OCI-M1 (cell line): ENCODE measurements around the gene SIPA1L3.

ENCODE experiments used
- DNase-seq: peaks from one replicate; lab custom pipeline; 2025; lab: John Stamatoyannopoulos, UW

Gene SIPA1L3

DNA sequence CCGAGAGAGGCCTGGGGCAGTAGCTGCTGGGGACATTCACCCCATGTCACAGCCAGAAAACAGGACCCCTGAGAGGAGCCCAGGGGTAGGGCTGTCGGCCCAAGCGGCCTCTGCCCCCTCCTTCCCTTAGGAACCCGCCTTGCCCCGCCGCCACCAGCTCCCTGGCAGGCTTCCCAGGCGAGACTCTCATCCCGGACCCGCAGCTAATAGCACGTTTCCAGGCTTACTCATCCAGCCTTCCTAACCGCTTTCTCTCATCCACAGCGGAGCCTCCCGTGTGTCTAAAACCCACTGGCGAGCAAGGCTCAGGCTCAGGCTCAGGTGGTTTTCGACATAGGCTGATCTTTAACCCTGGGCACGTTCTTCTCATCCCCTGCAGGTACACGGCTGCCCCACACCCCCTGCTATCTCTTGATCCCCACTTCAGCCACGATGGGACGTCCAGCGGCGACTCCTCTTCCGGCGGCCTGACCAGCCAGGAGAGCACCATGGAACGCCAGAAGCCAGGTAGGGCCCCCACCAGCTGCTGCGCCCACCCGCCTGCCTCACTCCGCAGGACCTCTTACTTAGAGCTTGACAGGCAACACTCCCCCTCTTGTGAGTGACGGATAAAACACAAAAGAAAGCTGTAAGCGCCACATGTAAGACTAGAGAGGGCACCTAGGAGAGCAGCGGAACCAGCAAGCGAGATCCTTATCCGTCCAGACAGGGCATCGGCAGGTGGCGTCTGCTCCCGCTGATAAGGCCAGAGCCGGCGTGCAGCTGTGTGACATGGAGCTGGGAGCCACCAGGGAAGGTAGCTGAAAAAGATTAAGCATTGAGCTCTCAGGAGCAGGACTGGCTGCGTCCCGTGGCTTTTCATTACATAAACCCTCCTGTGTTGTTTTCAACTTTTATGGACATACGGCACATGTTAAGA lies 245.7 kb downstream of the SIPA1L3 start:
- no peak for DNase-seq

DNA sequence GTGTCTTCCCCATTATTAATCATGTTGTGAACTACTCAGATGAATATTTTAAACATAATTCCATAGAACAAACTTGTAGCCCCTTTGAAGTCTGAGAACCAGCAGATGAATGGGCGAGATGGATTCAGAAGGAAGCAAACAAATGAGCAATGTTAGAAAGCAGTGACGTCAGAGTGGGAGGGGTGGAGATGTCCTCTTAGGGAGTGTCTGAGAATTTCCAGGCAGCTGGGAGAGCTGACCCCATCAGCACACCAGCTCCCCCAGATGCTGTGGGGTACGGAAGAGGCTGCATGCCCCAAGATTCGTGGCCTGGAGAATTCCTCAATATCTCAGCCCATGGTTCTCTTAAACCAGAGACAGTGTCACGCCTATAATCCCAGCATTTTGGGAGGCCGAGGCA lies 248.4 kb downstream of the SIPA1L3 start:
- DNase-seq = no peak

DNA sequence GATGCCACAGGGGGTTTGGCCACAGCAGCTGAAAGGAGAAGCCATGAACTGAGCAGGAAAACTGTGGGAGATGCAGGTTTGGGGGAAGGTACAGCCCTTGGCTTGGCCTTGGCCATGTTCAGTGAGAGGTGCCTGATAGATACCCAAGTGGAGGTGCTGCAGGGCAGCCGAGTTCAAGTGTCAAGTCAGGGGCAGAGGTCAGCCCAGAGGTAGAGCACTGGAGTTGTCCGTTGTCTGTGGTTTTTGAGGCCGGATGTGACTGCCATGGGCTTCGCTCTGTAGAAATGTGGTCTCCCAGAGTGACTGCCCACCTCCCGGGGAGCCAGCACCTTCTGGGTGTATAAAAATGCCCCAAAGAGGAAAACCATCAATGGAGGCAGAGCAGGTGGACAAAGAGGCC lies 251.7 kb downstream of the SIPA1L3 start:
- no peak for DNase-seq

DNA sequence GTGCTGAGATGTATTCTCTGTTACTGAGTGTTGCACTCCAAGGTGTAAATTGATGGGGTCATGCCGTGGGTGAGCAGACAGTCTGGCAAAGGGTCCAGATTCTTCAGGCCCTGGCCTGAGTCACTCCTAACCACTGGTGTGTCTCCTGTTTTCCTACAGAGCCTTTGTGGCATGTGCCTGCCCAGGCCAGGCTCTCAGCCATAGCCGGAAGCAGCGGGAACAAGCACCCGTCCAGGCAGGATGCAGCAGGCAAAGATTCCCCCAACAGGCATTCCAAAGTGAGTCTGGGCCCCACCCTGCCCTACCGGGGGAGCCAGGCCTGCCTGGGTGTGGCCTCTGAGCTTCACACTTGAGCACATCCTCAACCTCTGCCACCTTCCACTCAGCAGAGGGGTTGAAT lies 255.1 kb downstream of the SIPA1L3 start:
- no peak for DNase-seq

DNA sequence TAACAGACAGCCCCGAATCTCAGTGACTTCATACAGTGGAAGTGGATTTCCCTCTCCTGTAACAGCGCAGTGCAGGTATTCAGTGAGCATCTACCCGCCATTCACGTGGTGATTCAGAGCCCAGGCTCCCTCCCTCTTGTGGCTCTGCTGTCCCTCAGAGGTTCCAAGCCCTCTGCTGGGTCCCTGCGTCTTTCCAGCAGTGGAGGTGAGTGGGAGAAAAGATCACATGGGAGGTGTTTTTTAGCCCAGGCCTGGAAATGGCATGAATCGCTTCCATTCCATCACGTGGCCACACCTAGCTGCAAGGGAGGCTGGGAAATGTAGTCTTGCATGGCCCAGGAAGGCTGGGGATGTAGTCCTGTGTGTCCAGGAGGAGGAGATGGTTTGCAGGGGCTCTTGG lies 255.6 kb downstream of the SIPA1L3 start:
- DNase-seq = no peak

DNA sequence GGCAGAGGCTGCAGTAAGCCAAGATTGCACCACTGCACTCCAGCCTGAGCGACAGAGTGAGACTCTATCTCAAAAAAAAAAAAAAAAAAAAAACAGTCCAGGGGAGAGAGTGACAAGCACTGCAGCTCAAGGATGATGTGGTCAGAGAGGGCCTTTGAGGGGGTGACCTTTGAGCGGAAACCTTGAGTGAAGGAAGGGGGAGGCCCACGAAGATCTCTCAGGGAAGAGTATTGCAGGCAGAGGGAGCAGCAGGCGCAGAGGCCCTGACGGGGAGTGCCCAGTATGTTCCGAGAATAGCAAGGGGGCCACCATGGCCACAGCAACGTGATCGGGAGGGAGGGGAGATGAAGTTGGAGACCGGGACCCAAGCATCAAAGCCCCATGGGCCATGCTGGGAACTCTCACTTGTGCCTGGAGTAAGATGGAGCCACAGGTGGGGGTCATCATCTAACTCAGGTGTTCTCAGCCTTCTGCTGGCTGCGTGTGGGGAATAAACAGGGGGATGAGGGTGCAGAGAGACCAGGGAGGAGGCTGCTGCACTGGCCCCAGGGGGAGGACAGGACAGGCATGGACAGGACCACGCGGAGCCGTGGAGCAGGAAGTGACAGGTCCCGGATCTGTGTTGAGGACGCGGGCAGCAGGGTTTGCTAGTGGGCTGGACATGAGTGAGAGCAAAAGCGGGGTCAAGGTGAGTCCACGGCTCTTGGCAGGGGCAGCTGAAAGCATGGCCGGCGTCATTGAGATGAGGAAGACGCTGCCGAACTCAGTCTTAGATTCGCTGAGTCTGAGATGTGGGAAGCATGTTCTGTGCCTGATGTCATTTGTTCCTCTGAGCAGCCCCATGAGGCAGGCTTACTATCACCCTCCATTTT lies 256.6 kb downstream of the SIPA1L3 start:
- no peak for DNase-seq

DNA sequence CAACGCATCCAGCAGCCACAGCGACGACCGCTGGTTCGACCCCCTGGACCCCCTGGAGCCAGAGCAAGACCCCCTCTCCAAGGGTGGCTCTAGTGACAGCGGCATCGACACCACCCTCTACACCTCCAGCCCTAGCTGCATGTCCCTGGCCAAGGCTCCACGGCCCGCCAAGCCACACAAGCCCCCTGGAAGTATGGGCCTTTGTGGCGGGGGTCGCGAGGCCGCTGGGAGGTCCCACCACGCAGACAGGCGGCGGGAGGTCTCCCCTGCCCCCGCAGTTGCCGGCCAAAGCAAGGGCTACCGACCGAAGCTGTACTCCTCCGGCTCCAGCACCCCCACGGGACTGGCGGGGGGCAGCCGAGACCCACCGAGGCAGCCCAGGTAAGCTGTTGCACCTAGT lies 257.5 kb downstream of the SIPA1L3 start:
- DNase-seq = no peak

DNA sequence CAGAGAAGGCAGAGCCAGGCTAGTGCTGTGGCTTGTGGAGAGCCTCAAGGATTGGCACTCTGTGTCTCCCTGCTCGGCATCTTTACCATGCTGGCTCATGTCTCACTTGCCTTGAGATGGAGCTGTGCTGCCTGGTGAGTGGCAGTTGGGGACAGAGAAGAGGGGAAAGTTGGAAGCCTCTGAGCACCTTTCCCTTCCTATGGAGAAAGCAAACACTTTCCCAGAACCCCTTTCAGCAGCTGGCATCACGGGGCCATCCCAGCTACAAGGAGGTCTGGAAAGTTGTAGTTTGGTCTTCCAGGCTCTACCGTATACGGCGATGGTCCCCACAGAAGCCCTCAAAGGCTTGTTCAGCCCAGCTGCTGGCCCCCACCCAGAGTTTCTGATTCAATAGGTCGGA lies 258.3 kb downstream of the SIPA1L3 start:
- DNase-seq = no peak

DNA sequence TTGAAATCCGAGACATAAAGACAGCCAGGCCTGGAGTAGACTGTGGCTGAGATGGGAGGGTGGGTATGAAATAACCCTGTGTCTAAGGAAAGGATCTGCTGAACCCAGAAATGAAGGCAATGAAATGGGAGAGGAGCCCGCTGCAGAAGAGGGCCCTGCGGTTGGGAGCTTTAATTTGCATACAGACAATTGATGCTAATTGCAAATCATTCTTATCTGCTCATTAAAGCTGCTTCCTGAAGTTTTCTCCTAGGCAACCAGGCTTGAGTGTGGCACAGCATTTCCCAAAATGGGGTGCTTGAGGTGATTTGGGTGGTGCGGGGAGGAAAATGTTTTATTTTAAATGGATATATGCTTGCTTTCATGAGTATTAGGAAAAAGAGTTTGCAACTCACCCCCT lies 261.6 kb downstream of the SIPA1L3 start:
- DNase-seq = no peak

DNA sequence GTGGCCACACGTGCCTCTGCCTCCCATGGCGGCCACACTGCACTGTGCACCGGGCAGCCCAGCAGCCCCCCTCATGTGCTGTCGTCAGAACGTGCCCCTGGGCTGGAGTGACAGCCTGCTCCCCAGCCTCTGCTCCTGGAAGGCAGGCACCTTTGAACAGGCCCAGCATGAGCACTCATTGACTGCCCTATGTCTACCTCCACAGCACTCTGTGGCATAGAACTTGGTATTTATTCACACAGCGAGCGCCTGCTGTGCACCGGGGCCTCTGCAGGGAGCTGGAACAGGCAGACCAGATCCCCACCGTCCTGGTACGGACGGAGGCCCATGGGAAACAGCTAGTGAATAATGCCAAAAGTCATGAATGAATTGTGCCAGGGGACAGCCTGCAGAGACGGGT lies 263.3 kb downstream of the SIPA1L3 start:
- DNase-seq = no peak

DNA sequence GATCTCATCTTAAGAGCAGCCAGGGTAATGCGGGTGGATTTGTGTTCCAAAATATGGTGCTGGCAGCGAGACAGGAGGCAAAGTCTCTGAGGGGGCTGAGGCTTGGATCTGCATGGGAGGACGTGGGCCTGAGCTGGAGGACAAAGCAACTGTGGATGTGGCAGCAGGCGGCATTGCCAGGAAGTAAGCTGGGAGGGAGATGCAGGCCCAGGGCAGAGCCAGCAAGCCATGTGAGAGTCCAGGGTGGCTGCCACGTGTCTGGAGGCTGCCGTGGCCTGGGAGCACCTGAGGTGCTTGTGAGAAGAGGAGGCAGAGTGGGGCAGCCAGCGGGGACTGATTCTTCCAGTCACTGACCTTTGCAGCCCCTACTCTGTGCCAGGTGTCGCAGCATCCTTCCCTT lies 265.0 kb downstream of the SIPA1L3 start:
- no peak for DNase-seq

DNA sequence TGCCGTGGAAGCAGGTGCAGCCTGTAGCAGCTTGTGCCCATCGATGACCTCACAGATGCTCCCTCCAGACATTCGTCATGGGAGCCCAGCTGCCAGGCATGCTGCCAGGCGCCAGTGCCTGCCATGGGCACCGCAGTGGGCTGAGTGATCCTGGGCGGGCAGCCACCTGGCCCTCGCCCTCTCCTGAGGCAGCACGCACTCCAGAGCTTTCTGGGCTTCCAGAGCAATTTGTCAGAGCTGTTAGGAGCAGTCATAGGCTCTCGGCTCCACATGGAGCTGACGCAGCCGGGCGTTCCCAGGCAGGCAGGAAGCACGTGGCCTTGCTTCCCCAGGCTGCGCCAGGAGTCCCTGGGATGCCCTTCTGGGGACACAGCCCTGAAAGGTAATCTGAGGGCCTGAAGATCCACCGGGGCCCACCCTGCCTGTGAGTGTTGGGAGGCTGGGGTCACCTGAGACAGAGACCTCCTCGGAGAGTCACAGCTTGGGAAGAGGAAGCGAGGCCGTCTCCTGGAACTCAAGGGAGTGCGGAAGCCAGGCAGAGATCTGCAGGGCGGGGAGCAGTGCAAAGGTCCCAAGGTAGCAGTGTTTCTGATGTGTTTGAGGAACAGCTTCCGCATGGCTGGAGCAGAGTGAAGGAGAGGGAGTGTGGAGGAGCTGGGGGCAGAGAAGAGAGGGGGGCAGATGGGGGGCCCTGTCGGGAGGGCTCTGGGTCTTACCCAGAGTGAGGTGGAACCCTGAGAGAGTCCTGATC lies 266.5 kb downstream of the SIPA1L3 start:
- no peak for DNase-seq

DNA sequence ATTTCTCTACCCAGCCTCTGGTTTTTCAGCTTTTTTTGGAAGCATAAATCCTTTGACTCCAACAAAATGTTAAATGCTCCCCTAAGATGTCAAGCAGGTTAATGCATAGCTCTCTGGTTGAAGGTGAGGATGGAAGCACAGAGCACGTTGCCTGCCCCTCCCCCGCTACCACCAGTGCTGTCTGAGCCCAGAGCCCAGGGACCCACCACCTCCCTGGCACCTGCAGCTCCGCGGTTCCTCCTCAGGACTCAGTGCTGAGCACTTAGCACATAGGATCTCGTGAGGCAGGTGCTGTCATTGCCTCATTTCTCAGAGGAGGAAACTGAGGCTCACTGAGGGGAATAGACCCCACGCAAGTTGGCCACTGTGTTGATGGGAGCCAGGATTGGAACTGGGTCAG lies 268.4 kb downstream of the SIPA1L3 start:
- no peak for DNase-seq

DNA sequence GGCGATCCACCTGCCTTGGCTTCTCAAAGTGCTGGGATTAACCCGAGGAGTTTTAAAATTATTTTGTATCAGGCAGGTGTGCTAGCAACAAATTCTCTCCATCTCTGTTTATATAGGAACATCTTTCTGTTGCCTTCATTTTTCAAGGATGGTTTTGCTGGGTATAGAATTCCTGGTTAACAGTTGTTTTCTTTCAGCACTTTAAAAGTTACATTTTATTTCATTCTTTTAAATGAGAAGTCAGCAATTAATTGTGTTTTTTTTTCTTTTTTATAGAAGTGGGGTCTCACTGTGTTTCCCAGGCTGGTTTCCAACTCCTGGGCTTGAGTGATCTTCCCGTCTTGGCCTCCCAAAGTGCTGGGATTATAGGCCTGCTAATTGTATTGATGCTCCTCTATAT lies 273.1 kb downstream of the SIPA1L3 start:
- DNase-seq = no peak

DNA sequence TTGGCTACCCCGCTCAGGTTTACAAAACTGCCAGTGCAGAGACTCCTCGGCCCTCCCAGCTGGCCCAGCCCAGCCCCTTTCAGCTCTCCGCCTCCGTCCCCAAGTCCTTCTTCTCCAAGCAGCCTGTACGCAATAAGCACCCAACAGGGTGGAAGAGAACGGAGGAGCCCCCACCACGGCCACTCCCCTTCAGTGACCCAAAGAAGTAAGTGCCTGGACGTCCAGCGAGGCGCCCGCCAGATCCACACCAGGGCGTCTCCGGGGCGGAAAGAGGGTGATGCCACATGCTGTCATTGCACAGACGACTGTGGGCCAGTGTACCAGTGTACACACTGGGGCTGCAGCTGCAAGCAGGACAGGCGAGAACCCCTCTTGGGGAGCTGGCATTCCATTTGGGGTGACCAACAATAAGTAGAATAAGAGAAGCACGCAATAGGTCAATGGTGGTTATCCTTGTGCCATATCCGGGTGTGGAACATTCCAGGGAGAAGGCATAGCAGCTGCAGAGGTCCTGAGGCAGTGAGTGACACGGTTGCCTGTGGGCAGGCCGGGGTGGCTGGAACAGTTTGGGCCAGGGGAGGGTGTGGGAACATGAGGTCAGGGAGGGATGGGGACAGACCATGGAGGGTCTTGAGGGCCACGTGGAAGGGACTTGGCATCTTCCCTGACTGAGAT lies 275.7 kb downstream of the SIPA1L3 start:
- no peak for DNase-seq

DNA sequence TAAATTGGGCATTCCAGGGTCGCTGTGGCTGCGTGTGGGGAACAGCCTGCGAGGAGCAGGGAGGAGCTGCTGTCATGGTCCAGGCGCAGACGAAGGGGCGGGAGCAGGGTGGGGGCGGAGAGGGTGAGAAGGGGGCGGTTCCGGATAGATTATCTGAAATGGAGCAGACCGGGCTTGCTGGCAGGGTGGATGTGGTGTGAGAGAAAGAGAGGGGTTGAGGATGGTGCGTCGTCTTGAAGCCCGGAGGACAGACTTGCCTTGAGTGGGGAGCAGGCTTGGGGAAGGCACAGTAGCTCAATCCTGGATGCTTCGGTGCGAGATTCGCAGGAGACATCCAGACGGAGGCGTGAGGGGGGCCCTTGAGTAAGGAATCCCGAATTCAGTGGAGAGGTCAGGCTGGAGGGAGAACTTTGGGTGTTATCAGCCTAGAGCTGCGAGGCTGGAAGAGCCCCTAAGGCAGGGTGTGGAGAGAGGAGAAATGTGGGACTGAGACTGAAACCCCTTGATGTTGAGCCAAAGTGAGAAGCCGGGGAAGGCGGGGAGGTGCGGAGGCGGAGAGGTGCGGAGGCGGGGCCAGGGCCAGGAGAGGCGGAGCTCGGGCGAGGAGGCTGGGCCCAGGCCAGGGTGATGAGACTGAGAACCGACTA lies 276.4 kb downstream of the SIPA1L3 start:
- no peak for DNase-seq

DNA sequence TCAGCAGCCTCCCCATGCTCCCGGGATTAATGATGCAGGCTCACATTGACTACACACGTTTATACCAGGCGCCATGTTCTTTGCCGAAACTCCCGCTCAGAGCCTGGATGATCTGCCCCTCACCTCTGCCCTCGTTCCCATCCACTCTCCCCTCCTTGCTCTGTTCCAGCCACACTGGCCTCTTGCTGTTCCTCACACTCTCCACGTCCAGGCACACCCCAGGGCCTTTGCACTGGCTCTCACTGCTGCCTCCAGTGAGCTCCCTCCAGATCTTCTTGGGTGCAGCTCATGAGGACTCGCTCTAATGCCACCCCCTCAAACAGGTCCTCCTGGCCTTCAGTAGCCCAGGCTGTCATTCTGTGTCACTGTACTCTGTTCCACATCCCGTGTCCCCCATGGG lies 277.8 kb downstream of the SIPA1L3 start:
- no peak for DNase-seq

DNA sequence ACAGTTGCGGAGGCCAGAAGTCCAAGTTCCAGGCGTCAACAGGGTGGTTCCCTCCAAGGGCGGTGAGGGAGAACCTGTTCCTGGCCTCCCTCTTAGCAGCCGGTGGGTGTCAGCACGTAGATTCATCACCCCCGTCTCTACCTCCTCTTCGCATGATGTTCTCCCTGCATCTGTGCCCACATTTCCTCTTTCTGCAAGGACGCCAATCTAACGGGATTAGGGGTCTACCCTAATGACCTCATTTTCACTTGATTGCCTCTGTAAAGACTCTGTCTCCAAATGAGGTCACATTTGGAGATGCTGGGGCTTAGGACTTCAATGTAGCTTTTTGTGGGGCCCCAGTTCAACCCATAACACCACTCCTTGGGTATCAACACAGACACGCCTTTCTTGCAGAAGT lies 278.6 kb downstream of the SIPA1L3 start:
- no peak for DNase-seq

DNA sequence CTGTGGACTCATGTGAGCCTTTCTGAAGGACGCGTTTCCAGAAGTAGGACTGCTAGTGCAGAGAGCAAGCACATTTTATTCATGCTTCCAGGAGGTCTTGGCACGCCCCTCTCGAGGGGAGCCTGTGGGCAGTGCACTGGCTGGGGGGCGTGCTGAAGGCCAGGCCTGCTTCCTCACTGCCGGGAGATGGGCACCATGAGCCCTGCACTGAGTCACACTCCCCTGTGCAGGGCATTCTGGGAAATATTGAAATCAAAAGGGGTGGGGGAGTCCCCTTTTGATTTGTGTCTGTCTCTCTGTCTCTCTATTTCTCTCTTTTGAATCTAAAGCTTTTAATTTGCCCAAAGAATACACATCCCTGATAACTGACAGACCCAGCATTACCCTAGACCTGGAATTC lies 283.1 kb downstream of the SIPA1L3 start:
- DNase-seq = peak; percentile 8

DNA sequence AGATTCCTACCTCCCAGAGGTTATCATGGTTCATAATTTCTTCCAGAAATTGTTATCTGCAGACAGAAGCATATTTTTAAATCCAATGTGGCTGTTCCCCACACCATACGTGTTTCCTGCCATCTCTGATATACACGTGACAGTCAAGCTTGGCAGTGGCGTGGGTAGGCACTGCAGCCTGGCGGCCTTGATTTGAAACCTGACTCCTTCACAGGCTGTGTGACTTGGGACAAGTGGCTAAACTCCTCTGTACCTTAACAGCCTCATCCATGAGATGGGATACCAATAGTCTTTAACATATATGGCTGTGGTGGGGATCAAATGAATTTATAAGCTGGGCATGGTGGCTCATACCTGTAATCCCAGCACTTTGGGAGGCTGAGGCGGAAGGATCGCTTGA lies 283.8 kb downstream of the SIPA1L3 start:
- DNase-seq = no peak

DNA sequence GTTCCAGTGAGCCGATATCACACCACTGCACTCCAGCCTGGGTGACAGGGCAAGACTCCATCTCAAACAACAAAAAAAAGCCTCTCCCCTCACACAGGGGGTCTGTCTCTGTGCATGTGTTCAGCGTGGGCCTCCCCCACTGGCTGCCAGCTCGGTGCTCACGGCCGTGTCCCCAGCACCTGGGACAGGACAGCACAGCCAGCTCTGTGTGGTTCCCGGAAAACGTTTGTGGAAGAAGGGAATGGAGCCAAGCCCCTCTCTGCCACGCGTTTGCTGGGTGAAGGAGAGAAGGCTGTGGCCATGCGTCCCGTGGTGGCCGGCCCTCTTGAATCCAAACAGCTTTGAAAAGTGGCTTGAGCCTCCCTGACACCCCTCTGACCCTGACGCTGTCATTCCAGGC lies 284.7 kb downstream of the SIPA1L3 start:
- no peak for DNase-seq
